Stimulated activated CD8-positive, alpha-beta memory T cell treated with anti-CD3 and anti-CD28 coated beads, Interleukin-15, amount 100 ng/mL, for 4 hours (primary cell): ENCODE data around the gene NFIB.

Source experiments
- DNase-seq, 2 donors: peaks; one replicate each; pipeline ENCODE4 v3.0.0-alpha.2; 2020; ENCODE audit warnings: low read depth in 2 of 2

NFIB gene

GRCh38 chr9:14321517-14322130 lies 7.7 kb upstream of the NFIB start:
- DNase-seq: no peak

DNA sequence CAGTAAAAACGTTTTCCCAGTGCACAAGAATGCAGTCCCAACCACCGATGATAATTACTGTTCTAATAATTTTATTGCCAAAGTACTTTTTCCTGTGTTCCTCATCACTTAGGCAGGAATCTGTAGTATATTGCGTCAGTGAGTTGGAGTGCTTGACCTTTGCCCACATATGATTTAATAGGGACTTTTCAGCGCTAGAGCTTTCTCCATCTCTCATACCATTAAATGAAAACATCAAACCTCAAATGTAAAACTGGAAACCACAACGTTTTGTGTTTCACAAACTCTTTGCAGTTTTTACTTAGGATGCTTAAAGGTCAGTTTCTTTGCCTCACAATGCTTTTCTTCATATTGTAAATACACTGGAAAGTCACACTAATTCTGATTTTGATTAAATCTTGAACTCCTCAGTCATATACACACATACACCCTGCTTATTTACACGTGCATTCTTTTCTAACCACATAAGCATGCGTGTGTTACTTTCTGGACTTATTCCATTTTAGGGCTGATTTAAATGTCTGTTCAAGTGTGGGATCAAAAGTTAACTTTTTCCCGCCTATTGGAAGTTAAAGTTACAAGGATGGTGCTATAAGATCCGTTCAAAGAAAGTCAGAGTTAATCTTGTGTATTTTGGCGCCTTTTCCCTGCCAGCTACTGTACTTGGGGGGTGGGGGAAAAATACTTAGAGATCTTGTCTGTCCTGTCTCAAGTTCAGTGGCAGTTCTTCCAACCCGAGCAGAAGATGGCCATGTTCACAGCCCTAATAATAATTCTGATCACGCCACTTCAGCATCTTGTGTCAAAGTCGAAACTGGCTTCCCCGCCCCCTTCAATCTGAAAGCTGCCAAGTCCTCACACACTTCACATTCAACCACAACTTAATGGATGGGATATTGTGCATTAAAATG lies 6.6 kb upstream of the NFIB start:
- no peak for DNase-seq

- DNase-seq: no peak
These were observed 5.1 kb upstream of the NFIB start for GRCh38 chr9:14318934-14319580.

DNA sequence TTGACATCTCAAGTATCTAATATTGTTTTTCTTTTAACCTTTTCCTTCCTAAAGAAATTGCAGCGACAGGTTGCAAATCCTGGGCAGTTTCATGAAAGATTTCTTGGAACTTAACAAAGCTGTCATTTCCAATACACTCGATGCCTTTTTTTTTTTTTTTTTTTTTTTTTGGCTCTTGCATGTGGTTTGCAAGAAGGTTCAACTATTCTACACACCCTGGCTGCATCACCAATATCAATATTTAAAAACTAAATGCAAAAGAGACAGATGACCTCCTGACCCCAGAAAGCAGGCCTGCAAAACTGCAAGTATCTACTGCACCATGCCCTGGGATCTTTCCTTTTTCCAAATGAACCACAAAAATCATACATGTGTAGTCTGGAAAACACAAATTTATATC lies 4.4 kb upstream of the NFIB start:
- DNase-seq: no peak

DNA sequence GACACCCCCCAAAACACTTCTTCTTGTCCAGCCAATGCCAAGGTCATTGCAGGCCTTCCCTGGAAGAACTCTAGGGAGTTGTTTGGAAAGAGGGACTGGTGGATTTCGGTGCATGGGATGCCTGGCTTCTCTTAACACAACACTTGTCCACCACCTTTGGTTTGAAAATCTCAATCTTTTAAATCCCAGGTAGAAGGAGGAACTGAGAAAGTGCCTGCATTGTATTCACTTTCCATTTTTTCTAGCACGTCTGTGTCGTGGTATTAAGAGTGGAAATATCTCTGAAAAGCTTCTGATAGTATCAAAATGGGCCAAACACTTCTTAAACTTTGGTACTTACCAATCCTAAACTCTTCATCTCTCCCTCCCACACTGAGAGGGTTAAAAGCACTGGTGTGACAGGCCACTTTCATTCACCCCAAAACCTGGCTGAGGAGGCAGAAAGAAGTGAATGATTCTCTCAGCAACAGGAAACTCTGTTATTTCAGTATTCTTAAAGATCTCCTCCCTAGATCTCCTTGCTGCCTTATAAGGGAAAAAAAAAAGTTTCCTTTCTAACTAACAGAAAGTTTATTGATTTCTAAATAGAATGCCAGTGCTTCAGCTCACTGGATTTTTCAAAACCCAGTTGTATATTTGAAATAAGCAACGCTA lies 3.9 kb upstream of the NFIB start:
- no peak for DNase-seq

- DNase-seq: no peak
These were observed 2.8 kb upstream of the NFIB start for GRCh38 chr9:14316602-14317300.

- no peak for DNase-seq
These were observed 2.1 kb upstream of the NFIB start for GRCh38 chr9:14315875-14316601.

- no peak for DNase-seq
These were observed 1.3 kb upstream of the NFIB start for GRCh38 chr9:14314929-14315874.

- DNase-seq: no peak
These were observed 535 bp upstream of the NFIB start for GRCh38 chr9:14314424-14314928.

GRCh38 chr9:14313378-14313940 lies 482 bp downstream of the NFIB start:
- no peak for DNase-seq

- no peak for DNase-seq
These were observed 1.1 kb downstream of the NFIB start for GRCh38 chr9:14312719-14313377.

DNA sequence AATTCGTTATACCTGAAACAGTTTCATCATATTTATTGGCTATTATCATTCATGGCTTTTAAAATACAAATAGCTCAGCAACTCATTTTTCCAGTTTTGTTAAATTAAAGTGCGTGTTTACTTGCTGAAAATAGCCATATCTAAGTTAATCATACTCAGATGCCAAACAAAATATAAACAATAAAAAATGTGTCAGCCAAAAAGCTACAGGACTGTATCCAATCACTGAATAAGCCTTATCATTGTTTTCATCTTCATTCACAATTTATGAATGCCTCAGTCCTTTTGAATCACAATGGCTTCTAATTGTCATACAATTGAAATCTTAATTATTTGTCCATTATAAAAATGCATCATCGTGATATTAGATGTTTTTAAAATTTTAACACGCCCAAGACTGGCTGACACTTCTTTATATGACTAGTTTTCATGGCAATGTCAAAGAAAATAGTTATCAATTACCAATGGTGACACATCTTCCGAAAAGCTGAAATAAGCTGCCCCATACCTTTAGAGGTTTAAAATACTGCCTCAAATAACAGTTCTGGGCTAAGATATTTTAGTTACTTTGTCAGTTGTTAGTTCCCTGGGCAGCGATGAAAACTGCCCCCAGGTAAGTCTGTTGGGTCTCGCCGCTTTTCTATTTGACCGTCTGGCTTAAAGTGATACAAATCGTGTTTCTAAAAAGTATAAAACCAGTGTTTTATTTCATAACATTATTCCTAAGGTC lies 1.8 kb downstream of the NFIB start:
- DNase-seq: no peak

- DNase-seq: no peak
These were observed 2.6 kb downstream of the NFIB start for GRCh38 chr9:14311171-14311949.

- no peak for DNase-seq
These were observed 3.6 kb downstream of the NFIB start for GRCh38 chr9:14310311-14310710.

DNA sequence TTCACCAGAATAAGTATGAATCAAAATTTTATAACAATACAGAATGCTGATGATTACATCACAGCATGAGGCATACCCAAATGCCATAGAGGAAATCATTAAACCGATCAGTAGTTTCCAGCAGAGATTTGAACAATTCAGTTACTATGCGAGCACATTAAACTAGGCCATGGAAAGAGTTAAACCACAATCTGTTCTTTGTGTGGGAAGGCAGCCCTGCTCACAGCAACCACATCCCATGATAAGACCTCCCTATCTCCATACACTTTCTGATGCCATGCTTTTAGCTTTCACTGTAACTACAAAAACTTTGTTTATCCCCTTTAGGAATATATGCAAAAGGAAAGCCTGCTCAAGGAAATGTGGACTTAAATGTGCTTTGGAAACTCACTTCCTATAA lies 4.5 kb downstream of the NFIB start:
- no peak for DNase-seq

GRCh38 chr9:14308853-14309145 lies 5.1 kb downstream of the NFIB start:
- no peak for DNase-seq
